ENCODE measurements around the gene DLG5.
"Not testable (repeated sequence)": the region's sequence is repeated elsewhere in the genome, so short reads cannot be mapped to it uniquely, and the experiment has no call there.

Gene DLG5

DNA sequence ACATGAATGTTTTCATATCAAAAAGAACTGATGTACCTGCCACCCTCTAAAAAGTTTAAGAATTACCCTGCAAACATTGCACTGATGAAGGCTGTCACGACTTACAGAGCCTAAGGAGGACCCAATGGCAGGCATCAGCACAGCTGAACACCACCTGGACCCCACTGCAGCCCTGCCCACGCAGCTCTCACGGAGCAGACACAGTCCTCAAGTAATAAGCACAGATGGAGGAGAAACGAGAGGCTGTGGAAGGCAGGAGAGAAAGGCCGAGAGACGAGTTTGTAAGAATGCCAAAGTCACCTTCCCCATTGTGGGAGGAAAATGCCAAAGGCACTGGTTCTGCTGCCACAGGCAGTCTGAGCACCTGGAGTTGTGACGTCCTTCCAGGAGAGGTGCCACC, 135.0 kb downstream of the DLG5 start:
- no peak for DNase-seq

DNA sequence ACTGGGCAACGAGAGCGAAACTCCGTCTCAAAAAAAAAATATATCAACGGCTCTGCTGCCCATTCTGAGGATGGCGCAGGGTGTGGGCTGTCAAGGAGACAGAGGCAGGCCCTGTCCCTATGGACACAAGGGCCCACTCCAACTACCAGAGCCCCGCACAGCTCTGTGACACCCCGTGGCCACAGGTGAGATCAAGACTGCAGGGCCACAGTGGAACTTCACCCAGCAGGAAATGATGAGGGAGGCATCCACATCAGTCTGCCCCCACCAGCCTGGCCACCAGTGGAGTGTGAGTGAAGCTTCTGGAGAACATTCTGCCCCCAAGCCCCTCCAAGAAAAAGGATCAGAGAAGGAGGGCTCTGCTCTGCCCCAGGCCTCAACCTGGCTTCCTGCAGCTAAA, 136.7 kb downstream of the DLG5 start:
- no peak for DNase-seq

DNA sequence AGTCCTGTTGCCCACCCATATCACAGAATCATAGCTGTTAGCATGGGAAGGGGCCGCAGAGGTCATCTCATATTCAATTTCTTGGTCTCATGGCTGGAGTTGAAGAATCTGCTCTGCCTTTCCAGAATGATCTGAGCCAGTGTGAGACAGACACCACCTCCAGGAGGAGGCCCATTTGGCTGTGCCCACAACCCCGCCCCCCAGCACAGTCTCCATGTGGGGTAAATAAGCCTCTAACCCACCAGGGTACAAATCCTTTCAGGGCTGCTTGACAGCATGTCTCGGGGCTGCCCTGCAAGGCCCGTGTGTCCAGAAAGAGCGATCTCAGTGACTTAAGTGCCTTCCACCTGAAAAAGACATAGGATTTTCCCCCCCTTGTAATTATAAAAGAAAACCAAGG, 137.5 kb downstream of the DLG5 start:
- DNase-seq: no peak

DNA sequence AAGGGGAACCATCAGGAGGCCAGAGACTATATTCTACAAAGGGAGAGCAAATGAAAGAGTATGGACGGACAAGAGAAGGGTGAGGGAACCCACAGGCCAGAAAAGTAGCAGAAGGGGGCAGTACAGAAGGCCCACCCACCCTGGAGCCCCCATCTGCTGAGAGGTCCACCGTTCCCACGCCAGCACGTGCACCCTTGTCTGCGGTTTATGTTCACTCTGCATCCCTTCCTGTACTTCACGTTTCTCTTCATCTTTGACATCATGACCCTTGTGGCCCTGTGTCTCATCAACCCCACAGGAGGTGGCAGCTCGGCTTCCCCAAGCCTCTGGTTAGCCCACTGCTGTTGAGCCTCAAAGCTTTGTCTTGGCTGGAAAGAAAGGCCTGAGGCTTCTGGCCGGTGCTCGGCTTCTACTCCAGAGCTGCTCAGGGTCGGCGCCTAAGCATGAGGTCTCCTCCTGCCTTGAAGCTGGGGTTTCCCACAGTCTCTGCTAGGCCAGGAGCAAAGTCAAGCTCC, 138.0 kb downstream of the DLG5 start:
- DNase-seq: no peak

DNA sequence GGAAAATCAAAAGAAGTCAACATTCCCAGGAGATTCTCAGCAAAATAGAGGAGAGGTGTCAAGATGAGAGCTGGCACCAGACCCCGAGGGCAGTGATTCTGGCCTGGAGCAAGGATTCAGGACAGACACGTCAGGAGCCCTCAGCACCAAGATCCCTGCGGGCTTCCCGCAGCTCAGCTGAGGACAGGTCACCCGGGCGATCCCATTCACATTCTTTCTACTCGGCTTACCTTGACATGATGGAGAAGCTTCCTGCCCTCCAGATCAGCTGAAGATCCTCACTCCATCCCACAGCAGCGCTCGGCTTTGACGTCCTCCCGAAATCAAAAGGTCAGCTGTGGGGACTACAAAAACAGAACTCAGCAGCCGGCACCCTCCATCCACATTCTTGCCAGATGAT, 139.1 kb downstream of the DLG5 start:
- DNase-seq: no peak

DNA sequence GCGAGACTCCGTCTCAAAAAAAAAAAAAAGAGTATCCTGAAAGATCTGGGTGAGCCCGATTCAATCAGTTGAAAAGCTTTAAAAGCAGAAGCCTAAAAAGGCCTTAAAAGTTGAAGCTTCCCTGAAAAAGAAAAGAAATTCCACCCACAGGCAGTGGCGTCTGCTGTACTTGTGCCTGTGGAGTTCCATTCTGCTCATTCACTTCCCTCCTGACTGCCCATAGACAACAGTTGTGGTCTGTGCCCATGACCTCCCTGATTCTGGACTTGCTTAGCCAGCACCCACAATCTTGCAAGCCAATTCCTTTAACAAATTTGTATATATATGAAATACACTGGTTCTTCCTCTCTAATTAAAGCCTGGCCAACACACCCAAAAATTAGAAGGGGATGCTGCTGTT, 141.7 kb downstream of the DLG5 start:
- no peak for DNase-seq

DNA sequence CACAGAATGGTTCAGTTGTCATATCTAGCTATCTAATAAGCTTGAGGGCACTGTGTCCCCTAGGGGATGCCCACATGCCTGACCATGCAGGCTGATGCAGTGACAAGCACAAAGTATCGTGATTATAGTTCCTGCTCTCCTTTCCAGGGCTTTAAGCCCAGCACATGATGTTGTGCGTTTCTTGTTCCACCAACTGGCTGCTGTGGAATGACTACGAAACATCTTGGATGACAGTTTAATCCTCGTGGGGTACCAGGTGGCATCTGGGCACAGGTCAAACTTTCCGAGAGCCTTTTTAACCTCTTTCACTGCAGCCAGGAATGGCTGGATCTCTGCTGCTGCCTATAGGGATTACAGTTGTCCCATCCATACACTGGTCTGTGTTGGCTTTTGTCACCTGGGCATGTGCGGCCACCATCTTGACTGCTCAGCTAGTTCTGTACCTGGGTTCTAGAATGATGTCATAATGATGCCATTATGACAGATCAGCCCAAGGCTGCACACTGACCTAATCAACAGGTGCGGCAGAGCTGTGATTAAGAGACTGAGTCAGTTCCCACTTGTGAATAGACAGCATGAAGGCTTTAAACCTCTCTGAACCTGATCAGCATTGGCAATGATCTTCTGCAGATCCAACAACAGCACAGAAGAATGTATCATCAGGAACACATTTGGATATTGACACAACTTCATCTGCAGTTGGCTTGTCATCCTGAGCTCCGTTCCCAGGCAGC, 144.1 kb downstream of the DLG5 start:
- DNase-seq: no peak

DNA sequence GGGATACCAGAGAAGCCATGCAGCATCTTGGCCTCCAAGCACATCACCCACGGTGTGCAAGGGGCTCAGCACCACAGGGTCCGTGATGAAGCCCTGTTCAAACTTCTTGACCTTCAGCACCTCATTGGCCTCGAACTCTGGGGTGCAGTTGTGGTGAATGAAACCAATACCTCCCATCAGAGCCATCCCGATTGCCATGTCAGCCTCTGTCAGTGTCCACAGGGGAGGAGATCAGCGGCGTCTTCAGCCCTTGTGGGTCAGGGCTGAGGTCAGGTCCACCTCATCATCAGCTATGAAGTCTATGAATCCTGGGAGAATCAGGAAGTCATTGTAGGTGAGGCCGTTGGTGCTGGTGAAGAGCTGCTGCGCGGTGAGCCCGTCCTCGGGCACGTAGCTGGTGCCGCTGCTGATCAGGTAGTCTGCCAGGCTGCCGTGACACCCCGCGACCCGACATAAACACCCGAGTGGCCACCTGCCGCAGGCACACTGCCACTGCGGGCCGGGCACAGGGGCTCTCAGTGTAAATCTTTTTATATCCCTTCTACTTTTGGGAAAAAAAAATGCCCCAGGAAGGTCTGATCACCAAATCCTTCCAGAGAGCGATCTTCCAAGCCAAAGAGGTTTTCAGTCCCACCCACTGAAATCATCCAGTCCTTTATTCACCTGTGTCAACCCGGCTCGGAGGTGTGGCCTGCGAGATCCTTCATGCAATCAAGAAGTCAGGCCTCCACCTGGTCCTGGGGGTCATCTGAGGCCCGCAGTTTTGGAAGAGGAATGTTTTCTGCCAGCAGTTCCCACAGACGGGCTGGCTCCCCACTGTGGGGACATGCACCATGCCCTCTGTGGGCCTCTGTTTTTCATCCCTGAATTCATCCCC, 144.9 kb downstream of the DLG5 start:
- DNase-seq: no peak

DNA sequence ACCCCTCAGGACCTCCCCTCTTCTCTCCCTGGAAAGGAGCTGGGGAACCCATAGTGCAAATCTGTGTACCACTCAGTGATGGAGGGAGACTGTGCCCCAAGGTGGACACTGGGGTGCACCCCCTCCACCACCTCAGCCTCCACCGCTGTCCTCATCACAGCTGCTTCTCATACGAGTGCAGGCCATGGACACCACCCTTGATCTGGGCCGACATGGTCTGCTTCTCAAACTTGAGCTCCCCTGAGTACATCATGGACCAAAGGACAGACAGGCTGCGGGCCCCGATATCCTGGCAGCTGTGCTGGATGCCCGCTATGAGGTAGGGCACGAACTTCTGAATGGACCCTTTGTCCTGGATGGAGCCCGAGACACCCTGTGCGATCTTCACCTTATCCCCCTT, 146.4 kb downstream of the DLG5 start:
- no peak for DNase-seq

DNA sequence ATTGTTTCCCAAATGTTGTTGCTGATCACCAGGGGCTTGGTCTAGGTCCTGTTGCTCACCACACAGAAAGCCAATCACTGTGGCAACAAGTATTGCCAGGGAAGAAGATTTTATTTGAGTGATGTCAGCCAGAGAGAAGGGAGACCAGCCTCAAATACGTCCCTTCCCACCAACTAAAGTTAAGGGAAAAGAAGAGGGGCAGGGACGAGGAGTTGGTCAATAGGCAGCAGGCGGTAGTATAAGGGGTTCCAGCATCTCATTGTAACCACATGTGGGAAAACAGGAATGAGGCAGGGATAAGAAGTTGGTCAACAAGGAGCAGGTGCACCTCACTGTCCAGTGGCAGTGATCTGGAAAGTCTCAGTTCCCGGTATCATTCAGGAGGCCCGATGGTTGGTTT, 150.1 kb downstream of the DLG5 start:
- no peak for DNase-seq

DNA sequence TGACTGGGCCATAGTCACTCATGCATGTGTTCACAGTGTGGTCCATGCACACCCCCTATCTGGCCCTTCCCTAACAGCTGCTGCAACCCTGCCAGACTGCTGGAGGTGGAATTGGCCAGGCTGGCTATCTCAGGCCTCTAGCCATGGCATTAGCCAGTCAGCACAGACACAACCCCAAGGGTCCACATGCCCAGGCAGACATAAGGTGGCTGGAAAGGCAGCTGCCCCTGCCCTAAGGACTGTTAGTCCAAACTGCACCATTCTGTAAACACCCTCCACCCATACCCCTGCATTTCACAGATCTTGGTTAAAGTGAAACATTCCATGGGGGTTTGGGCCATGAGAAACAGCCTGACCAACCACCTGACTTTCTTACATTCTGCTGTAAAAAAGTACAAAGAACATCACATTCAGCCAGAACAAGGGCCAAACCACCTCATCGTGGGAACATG, 151.6 kb downstream of the DLG5 start:
- no peak for DNase-seq

DNA sequence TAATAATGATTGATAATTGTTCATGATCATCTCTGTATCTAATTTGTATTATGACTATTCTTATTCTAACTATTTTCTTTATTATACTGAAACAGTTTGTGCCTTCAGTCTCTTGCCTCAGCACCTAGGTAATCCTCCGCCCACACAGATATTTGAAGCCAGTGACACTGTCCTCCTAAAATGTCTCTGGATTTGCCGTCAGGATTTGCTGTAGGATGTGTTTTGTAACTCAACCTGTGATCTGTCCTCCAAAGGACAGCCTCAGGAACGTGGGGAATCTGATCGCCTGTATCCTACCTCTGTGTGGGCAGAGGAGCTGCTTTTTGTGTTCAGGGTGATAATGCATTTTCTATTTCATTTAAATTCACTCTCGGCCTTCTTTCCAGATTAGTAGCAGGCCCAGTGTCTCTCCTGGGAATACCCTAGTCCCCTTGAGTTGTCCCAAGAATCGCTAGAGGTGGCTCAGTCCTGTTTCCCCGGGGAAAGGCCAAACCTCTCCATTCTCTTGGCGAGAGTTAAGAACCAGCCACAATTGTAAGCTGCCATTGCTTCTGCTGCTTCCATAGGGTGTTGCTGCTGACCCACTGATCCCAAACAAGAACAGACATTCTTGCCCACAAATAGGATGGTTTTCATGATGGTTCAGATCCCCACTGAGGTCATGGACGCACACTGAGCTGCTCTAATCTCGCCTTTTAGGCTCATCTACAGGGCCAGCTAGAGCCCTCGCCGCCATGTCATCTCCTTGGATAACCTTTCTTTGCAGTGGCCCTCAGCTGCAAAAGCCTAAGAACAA, 152.7 kb downstream of the DLG5 start:
- DNase-seq: no peak

DNA sequence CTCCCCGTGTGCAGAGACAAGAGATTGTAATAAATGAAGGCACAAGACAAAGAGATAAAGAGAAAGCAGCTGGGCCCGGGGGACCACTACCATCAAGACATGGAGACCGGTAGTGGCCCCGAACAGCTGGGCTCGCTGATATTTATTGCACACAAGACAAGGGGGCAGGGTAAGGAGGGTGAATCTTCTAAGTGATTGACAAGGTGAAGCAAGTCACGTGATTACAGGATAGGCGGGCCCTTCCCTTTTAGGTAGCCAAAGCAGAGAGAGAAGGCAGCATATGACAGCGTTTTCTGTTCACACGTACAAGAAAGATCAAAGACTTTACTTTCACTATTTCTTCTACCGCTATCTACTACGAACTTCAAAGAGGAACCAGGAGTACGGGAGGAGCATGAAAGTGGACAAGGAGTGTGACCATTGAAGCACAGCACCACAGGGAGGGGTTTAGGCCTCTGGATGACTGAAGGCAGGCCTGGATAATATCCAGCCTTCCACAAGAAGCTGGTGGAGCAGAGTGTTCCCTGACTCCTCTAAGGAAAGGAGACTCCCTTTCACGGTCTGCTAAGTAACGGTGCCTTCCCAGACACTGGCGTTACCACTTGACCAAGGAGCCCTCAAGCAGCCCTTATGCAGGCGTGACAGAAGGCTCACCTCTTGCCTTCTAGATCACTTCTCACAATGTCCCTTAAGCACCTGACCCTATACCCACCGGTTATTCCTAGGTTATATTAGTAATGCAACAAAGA, 153.5 kb downstream of the DLG5 start:
- not testable (repeated sequence) for DNase-seq

DNA sequence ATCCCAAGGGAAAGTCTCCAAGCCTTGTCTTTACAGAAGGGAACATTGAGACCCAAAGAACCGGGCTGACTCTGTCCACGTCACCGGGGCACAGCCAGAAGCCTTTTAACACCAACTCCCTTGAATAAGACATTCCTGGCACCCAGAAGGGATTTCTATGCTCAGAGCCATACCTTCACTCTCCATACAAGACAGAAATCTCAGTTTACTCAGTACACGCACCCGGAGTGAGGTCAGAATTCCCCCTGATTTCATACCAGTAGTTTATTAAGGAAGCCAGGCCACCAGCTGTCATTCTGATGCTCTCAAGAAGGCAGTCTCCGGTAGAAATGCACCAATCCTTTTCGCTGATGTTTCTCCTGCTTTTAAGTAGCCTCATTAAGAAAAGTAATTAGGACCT, 154.7 kb downstream of the DLG5 start:
- DNase-seq: no peak

DNA sequence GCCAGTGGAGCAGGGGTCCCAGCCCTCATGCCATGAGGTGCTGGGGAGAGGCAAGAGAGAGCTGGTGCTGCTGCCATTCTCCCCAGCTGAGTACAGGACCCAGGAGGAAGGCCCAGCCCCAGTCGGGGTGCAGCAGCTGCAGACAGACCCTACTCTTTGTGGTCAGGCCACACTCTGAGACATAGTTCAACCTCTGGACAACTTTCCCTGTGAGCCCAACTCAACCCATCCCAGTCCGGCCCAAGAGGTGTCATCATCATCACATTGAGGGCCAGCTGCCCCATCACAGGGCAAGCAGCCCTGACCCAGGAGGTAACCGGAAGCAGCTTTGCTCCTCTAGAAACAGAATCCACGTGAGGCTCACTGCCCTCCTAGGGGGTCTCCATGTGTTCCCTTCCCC, 155.1 kb downstream of the DLG5 start:
- DNase-seq: no peak

DNA sequence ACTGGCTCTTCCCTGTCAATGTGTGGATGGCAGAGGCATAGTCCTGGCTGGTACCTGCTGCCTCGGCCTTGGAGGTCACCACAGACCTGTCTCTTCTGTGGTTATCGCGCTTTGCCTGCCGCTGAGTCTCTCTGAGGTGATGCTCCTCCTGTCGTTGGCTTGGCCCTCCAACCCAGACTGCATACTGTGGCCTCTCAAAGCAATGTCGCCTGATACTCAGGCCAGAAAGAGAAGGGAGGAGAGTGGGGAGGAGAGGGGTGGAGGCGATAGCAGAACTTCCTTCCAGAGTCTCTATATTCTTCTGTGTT, 155.7 kb downstream of the DLG5 start:
- DNase-seq: no peak

DNA sequence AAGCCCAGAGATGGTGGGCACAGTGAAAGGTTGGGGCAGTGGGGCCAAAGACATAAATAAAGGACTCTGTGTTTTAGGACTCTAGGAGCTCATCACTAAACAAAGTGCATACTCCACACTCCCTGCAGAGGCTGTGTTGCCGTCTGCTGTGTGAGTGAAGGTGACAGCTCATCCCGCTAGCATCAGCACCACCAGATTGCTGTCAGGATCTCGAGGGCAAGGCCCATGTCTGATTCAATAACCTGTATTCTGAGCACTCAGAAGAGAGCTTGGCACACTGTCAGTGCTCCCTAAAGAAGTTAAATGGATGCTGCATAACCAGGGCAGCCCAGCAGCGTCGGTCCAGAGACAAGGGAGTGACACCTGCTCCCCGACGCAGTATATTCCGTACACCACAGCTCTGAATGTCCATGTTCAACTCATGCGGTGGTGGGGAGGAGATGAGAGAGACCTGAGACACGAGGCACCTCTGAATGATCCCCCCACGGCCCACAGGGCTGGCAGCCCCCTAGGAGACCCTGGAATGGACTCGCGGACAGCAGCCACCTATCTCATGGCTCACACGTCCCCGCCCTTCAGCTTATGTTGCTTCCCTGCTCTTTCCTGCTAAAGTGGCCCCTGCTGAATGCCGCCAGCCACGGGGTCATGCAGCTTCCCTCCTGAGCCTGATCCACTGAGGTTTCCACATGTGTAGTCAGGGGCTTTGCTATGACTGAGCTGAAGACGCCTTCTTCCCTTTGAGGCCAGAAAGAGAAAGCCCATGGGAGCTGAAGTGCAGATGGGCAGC, 156.3 kb downstream of the DLG5 start:
- DNase-seq: no peak

DNA sequence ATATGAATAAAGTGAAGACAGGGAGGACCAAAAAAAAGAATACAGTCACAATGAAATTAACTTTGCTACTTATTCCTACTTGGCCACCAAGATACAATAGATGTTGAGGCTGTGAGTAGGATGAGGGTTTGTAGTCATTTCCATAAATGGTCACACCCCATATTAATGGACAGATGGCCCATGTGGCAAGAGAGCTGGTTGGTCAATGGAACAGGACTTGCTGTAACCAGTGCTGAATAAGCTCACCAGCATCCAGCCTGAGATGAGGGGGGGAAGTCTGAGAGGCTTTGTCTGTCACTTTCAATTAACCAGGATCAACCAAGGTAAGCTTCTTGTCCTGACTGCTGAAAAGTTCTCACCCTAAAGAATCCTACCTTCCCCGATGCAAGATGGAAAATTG, 158.5 kb downstream of the DLG5 start:
- DNase-seq: no peak

DNA sequence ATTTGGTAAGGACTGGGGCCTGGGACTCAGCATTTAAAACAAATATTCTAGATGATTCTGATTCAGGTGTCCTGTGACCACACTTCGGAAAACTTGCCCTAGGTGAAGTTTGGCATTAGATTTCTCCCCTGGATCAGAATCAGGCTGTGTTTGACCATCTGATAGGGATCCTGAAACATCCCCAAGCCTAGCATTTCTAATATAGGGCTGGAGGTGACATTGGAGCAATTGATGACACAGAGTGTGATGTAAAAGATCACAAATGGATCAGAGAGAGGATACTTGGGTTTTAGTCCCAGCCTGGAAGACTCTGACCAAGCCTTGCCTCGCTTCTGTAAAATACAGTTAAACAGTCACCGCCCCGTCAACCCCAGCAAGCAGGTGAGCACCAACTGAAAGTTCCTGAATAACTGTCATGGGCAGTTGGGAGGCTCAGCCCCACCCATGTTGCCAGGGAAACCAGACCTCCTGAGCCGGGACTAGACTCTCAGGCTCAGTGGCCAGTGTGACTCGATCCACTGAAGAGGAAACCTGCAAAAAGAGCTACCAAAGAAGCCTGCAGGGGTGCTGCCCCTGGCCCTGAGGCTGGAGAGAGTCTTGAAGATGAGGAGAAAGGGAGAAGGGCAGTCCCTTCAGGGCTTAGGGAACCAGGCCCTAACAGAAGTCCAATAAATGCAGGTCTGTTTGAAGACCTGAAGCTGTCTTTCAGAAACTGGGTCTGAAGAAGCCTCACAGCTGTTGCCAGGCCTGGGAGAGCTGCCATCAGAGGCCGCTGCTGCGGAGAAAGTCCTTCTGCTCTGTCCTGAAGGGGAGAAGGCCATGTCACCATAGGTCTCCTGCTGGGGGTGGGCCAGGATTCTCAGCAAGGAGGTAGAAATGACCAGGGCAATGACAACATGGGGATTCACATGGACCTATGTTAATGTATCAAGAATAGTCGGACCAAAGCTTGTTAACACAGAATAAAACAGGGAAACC, 162.8 kb downstream of the DLG5 start:
- no peak for DNase-seq

DNA sequence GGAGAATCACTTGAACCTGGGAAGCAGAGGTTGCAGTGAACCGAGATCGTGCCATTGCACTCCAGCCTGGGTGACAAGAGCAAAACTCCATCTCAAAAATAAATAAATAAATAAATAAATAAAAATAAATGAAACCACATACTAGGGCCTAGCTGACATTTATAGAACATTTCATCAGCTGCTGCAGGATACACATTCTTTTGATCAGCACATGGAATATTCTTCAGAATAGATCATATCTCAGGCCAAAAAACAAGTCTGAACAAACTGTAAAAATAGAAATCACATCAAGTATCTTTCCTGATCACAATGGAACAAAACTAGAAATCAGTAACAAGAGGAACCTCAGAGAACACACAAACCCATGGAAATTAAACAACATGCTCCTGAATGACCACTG, 168.1 kb downstream of the DLG5 start:
- not testable (repeated sequence) for DNase-seq
